ENCODE measurements around the gene TRIM13. TPM values are rescaled to one million over a fixed set of nuclear protein-coding genes. Genes with fewer than 3 reads are reported as not detected.
"Not testable (repeated sequence)": the region's sequence is repeated elsewhere in the genome, so short reads cannot be mapped to it uniquely, and the experiment has no call there.

Gene TRIM13
- total RNA-seq, 1 experiment from 2014 or later = 11.4 TPM

DNA sequence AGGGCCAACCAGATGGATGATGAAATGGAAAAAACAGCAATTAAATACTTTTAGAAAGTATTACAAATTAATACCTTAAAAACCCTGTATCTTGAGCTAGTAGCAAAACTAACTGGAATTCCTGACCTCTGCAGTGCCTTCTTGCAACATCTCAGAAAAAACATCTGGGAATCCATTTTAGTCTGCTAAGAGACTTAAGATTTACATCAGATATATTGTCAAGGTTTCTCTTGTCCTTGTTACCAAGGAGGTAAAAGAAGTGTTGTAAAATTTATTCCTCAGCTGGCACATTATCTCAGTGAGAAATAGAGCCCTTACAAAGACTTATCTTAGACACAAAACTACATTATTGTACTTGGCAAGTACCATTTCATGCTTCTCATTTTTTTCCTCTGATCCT, 36.9 kb downstream of the TRIM13 start:
- in situ Hi-C loops (cut with HindIII; ENCODE audit: low pct_unique_long_range_greater_than_20kb, low sequenced_read_pairs) = no loop called here
- no peak for DNase-seq (ENCODE audit: low read depth)

DNA sequence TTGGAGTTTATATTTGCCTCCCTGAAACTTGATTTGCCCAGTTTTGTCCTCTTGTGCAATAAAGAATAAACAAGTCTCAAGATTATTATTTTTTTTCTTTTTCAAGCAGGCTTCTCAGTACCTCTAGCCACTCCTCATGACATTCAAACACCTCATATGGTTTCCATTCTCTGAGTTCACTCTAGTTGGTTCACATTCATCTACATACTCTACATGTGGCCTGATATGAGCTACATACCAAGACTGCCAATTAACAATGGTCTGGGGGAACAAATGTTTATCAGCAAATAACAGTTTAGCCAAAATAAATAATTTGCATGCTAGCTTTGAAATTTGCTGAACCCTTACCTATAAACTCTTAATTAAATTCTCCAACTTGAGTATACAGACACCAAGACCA, 40.9 kb downstream of the TRIM13 start:
- DNase-seq (ENCODE audit: low read depth) = no peak
- in situ Hi-C loops (cut with HindIII; ENCODE audit: low pct_unique_long_range_greater_than_20kb, low sequenced_read_pairs) = no loop called here

GRCh38 chr13:50038266-50038665, 41.4 kb downstream of the TRIM13 start:
- DNase-seq (ENCODE audit: low read depth) = no peak
- in situ Hi-C loops (cut with HindIII; ENCODE audit: low pct_unique_long_range_greater_than_20kb, low sequenced_read_pairs) = no loop called here

GRCh38 chr13:50052478-50052877, 55.6 kb downstream of the TRIM13 start:
- no peak for DNase-seq (ENCODE audit: low read depth)
- in situ Hi-C loops (cut with HindIII; ENCODE audit: low pct_unique_long_range_greater_than_20kb, low sequenced_read_pairs) = no loop called here

DNA sequence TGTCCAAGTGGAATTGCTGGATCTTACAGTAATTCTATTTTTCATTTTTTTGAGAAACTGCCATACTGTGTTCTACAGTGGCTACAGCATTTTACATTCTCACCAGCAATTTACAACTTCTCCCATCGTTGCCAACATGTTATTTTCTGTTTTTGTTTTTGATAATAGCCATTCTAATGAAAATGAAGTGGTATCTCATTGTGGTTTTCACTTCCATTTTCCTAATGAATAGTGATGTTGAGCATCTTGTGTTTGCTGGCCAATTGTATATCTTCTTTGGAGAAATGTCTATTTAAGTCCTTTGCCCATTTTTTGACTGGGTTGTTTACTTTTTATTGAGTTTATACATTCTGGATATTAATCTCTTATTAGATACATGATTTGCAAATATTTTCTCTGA, 57.0 kb downstream of the TRIM13 start:
- DNase-seq (ENCODE audit: low read depth) = no peak
- in situ Hi-C loops (cut with HindIII; ENCODE audit: low pct_unique_long_range_greater_than_20kb, low sequenced_read_pairs) = no loop called here

DNA sequence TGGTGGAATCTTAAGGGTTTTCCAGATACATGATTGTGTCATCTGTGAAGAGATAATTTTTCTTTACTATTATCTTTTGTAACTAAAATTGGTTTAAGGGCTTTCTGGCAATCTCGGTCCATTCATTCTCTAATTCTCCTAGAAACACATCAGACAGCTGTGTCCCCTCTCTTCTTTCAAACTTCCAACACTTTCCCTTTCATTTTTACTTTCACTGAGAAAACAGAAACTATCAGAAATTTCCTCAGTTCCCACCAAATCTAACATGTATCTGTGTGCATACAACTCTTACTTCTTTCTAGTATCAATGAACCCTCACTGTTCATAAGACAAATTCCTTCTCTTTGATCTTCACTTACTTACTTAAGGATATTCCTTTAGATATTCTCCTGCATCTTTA, 58.6 kb downstream of the TRIM13 start:
- no peak for DNase-seq (ENCODE audit: low read depth)
- in situ Hi-C loops (cut with HindIII; ENCODE audit: low pct_unique_long_range_greater_than_20kb, low sequenced_read_pairs) = no loop called here

- DNase-seq (ENCODE audit: low read depth) = no peak
- in situ Hi-C loops (cut with HindIII; ENCODE audit: low pct_unique_long_range_greater_than_20kb, low sequenced_read_pairs) = no loop called here
Measured at GRCh38 chr13:50060718-50061117, 63.9 kb downstream of the TRIM13 start.

- DNase-seq (ENCODE audit: low read depth); in situ Hi-C loops (cut with HindIII; ENCODE audit: low pct_unique_long_range_greater_than_20kb, low sequenced_read_pairs): not testable (repeated sequence)
Measured at GRCh38 chr13:50062336-50062735, 65.5 kb downstream of the TRIM13 start.

GRCh38 chr13:50065712-50066111, 68.9 kb downstream of the TRIM13 start:
- no peak for DNase-seq (ENCODE audit: low read depth)
- in situ Hi-C loops (cut with HindIII; ENCODE audit: low pct_unique_long_range_greater_than_20kb, low sequenced_read_pairs) = no loop called here

Other genes starting within 250 kb of the TRIM13 start
- gene KPNA3, start 204.4 kb upstream of the TRIM13 start, total RNA-seq (2014; rRNA removed; shearing (Covaris generic); ENCODE audit: low replicate concordance) = 5.3 and 7.6 TPM in 2 replicates
- gene SPRYD7, start 60.7 kb upstream of the TRIM13 start, total RNA-seq (2014; rRNA removed; shearing (Covaris generic); ENCODE audit: low replicate concordance) = 5.1 and 5.8 TPM in 2 replicates
- gene KCNRG, start 18.4 kb downstream of the TRIM13 start, total RNA-seq (2014; rRNA removed; shearing (Covaris generic); ENCODE audit: low replicate concordance) = 1.2 TPM in 1 of 2 replicates, not detected in the other

Measured in Caki2 (cell line).